GM18870 (cell line): ENCODE data around the gene CST3.
"Not testable (repeated sequence)": the region's sequence is repeated elsewhere in the genome, so short reads cannot be mapped to it uniquely, and the experiment has no call there.

Source experiments
- ATAC-seq: cut with Tn5 transposase; IDR thresholded peaks from one replicate; pipeline ENCODE4 v1.9.1; 2021; ENCODE audit warnings: moderate library complexity; ENCODE audit not compliant: unreplicated experiment

Gene CST3

GRCh38 chr20:23644164-23644563 lies 6.4 kb upstream of the CST3 start:
- no peak for ATAC-seq

GRCh38 chr20:23643659-23644058 lies 5.9 kb upstream of the CST3 start:
- no peak for ATAC-seq

GRCh38 chr20:23641936-23642751 lies 4.4 kb upstream of the CST3 start:
- ATAC-seq = no peak

- no peak for ATAC-seq
These were observed 3.2 kb upstream of the CST3 start for GRCh38 chr20:23640671-23641667.

- no peak for ATAC-seq
These were observed 2.4 kb upstream of the CST3 start for GRCh38 chr20:23640018-23640601.

- no peak for ATAC-seq
These were observed 1.8 kb upstream of the CST3 start for GRCh38 chr20:23639490-23639958.

- ATAC-seq = no peak
These were observed 554 bp upstream of the CST3 start for GRCh38 chr20:23638309-23638708.

- ATAC-seq = no peak
These were observed 860 bp downstream of the CST3 start for GRCh38 chr20:23636908-23637281.

- no peak for ATAC-seq
These were observed 1.4 kb downstream of the CST3 start for GRCh38 chr20:23636182-23636907.

- not testable (repeated sequence) for ATAC-seq
These were observed 2.0 kb downstream of the CST3 start for GRCh38 chr20:23635768-23636090.

- ATAC-seq = no peak
These were observed 2.6 kb downstream of the CST3 start for GRCh38 chr20:23634985-23635767.

- ATAC-seq = no peak
These were observed 3.5 kb downstream of the CST3 start for GRCh38 chr20:23634044-23634801.

- ATAC-seq = no peak
These were observed 4.8 kb downstream of the CST3 start for GRCh38 chr20:23632711-23633573.

- ATAC-seq = no peak
These were observed 5.6 kb downstream of the CST3 start for GRCh38 chr20:23631981-23632710.

GRCh38 chr20:23631226-23631822 lies 6.4 kb downstream of the CST3 start:
- ATAC-seq = no peak

GRCh38 chr20:23630392-23630849 lies 7.3 kb downstream of the CST3 start:
- no peak for ATAC-seq
